GM10266 (cell line): Measurements from ENCODE around the gene DAB1.

Experiments
- DNase-seq: peaks from one replicate; pipeline ENCODE4 v3.0.0; 2012; ENCODE audit errors: extremely low spot score
- TF ChIP-seq, protein P1 (sequence below): IDR thresholded peaks from 2 replicates; pipeline ENCODE4 v1.5.1; 2012; ENCODE audit warnings: mild to moderate bottlenecking, low read depth; ENCODE audit not compliant: control insufficient read depth, insufficient read depth; ENCODE audit errors: missing control alignments

The DAB1 gene

DNA sequence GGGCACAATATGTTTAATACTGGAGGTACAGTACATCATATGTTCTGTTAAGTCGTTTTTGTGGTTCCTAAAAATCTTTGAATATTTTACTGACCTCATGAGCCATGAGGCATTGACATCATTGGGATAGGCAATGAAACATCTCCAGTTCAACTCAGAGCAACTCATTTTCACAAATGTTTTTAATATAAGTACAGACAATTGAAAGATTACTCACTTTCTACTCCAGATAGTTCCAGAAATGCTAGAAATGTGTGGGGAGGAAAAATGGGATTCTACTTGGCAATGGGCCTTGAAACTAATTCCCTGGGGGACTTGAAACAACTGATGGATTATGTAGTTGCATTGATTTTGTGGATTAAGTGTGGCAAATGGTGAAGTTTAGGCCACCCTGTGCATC is 450.9 kb downstream of the DAB1 start:
- DNase-seq, result no peak
- TF ChIP-seq, protein P1, sequence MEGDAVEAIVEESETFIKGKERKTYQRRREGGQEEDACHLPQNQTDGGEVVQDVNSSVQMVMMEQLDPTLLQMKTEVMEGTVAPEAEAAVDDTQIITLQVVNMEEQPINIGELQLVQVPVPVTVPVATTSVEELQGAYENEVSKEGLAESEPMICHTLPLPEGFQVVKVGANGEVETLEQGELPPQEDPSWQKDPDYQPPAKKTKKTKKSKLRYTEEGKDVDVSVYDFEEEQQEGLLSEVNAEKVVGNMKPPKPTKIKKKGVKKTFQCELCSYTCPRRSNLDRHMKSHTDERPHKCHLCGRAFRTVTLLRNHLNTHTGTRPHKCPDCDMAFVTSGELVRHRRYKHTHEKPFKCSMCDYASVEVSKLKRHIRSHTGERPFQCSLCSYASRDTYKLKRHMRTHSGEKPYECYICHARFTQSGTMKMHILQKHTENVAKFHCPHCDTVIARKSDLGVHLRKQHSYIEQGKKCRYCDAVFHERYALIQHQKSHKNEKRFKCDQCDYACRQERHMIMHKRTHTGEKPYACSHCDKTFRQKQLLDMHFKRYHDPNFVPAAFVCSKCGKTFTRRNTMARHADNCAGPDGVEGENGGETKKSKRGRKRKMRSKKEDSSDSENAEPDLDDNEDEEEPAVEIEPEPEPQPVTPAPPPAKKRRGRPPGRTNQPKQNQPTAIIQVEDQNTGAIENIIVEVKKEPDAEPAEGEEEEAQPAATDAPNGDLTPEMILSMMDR, result no peak

DNA sequence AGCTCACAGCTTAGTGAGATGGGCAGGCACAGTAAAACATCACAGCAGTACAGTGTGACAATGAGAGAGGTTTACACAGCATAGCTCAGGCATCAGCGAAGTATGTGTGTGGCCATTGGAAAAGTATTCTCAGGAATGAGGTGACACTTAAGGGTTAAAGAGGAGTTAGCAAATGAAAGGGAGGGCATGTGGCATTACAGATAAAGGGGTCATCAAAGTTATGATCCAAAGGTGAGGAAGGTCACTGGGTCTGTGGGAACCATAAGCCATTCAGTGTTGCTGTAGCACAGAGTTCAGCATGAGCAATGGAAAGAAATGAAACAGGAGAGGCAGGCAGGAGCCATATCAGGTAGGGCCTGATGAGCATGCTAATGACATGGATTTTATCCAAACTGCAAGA is 453.6 kb downstream of the DAB1 start:
- TF ChIP-seq, protein P1, result no peak
- DNase-seq, result no peak

DNA sequence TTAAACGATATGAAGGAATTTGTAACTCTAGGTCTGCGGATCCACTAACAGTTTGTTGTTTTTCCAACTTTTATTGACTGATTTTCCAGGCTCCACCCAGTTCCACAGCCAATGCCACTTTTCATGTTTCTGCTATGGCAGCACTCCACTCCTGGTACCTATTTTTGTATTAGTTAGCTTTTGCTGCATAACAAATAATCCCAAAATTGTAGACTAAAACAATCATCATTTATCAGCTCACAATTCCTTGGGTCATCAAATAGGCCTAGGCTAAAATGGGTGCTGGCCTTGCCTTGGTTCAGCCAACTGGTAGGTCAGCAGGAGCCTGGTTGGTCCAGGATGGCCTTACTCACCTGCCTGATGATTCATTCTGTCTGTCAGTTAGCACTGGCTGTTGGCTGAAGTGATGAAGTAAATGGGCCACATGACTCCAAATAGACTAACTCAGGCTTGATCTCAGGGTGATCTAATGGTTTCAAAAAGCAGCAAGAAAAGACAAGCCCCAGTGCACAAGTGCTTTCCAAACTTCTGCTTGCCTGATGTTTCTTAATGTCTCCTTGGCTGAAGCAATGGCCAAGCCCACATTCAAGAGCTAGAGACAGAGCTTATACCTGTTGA is 454.9 kb downstream of the DAB1 start:
- TF ChIP-seq, protein P1, result no peak
- no peak for DNase-seq

DNA sequence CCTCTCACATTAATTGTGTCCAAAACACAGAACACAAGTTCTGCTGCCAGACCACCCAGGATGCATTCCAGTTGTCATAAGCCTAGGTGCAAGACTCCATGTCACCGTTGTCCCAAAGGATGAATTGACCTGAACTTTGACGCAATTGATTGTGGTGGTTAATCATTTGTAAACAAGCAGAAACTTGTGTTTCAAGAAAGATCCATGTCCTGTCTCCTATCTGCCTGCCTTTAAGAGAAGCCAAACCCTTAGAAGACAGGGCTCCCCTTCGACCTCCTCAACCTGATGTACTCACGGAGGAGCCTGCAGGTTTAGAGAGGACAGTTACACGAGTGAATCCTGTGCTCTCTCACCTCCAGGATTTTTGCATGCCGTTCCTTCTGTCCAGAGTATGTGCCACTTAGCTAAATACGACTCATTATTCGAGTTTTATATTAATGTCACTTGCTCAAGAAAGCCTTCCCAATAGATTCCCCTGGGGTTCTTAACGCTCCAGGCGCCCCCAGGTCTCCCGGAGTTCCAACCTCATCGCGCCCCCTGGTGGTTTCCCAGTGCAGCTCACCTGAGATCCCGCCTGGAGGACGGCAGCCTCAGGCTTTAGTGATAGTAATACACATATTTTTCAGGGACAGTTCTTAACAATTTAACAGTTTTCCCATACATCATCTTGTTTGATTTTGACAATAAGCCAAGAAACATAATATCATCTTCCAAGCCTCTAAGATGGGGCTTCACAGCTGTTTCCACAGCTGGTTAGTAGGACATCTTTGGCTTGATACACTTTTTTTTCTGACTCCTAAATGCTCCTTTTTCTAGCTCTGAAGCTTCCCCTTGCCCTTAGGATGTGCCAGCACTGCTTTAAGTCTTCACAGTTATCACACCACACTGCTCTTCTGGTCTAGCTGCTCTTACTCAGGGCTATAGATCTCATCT is 455.7 kb downstream of the DAB1 start:
- TF ChIP-seq, protein P1, result no peak
- no peak for DNase-seq

DNA sequence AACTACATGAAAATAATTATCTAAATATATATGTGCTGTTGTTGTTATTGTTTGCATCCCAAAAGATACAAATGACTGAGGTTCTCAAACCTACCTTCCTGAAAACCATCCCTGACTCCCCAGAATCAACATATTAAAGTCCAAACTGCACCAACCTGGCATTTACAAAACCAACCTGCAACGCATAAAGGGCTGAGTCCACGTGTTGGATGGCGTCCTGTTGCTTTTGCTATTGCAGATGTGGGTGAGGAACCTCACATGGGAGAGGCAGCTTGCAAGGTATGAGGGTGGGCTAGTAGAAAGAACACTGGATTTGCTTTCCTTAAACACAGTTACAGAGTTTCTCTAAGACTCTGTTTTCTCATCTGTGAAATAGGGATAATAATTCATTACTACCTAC is 456.5 kb downstream of the DAB1 start:
- DNase-seq, result no peak
- TF ChIP-seq, protein P1, result no peak

DNA sequence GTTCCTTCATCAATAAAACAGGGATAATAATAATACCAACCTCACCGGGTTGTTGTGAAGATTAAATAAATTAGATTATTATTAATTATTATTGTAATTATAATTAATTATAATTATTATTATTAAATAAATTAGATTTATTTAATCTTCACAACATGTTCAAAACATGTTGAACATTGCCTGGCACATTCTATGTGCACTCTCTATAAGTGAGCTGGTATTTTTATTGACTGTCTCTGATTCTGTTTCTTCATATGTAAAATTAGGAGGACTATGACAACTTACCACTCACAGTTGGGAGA is 457.2 kb downstream of the DAB1 start:
- no peak for DNase-seq
- TF ChIP-seq, protein P1, result no peak

DNA sequence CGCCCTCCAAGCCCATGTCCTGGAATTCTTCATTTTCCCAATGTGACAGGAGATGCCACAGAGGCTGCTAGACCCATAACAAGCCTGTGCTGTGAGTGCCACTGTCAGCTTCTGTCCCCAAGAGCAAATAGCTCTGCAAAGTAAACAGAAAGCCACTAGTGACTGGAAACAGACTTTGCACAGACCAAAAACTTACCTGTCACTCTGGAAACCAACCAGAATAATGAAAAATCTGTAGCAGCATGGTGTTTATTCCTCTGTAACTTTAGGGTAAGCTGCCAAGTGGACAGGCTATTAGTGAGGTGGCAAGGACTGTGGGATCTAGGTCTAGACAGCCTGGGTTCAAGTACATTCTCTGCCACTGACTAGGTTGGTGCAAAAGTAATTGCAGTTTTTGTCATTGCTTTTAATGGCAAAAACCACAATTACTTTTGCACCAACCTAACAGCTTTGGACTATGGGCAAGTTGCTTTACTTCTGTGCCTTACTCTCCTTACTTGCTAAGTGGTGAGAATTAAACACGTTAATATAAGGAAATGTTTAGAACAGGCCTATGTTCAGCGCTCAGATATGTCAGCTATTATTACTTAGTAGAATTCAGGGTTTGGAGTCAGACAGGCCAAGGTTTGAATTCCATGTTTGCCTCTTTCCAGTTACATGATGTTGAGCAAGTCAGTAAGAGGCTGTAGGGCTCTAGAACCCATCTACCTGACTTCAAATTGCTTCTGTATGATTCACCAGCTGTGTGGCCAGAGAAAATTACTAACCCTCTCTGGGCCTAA is 457.8 kb downstream of the DAB1 start, which contains the start of gene C8B:
C8B (minus strand) TSS at position 100 of the 782 bp plus-strand sequence; CDS start at position 33, 67 bp downstream.
- TF ChIP-seq, protein P1, result no peak
- no peak for DNase-seq
